Measurements from ENCODE around the gene ADGRD1. TPM values are rescaled to one million over a fixed set of nuclear protein-coding genes. Genes with fewer than 3 reads are reported as not detected.

Gene ADGRD1
- total RNA-seq, 2 experiments from 2014 or later, result 0.27 to 0.65 TPM

DNA sequence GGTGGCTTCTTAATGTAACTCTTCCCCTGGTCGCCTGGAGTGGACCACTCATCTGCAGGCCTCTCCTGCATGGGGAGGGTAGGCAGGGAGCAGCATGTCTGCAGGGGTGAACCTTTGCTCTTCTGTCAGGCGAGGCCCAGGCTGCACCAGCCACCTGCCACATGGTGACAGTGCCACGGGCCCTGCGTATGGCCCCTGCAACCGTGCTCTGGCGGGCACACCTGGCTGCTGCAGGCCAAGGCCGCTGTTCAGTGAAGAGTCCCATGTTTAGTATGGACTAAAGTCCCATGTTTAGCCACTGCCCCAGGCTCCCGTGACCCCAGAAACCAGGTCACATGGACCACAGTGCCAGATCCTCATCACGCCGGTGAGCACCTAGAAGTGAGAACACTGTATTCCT, 187.0 kb downstream of the ADGRD1 start:
- no peak for DNase-seq
- Mint-ChIP-seq H3K27ac (no peak overlapping the region), H3K4me3 (no peak overlapping the region), H3K9me3 (no peaks in the 10 kb centered on the region), H3K36me3 (ENCODE audit: low read depth) (no peaks in the 10 kb centered on the region), H3K27me3 (peaks cover 5% of the 10 kb centered on the region), H3K4me1 (ENCODE audit: low read depth) (no peaks in the 10 kb centered on the region)
- ChIA-PET POLR2A (no interaction called here), CTCF (no interaction called here)
- ATAC-seq, result no peak
- no peak for TF ChIP-seq CTCF (IDR thresholded peaks at IDR 0.05)
- intact Hi-C loops (cut with micrococcal nuclease), result no loop called here

GRCh38 chr12:131141514-131141913, 187.8 kb downstream of the ADGRD1 start:
- ChIA-PET POLR2A (no interaction called here), CTCF (no interaction called here)
- Mint-ChIP-seq H3K36me3 (ENCODE audit: low read depth) (no peaks in the 10 kb centered on the region), H3K4me1 (ENCODE audit: low read depth) (no peaks in the 10 kb centered on the region), H3K9me3 (no peaks in the 10 kb centered on the region), H3K27ac (no peak overlapping the region), H3K27me3 (peaks cover 5% of the 10 kb centered on the region), H3K4me3 (no peak overlapping the region)
- ATAC-seq (no peak), DNase-seq (no peak)
- TF ChIP-seq CTCF (IDR thresholded peaks at IDR 0.05), result no peak
- intact Hi-C loops (cut with micrococcal nuclease), result no loop called here

DNA sequence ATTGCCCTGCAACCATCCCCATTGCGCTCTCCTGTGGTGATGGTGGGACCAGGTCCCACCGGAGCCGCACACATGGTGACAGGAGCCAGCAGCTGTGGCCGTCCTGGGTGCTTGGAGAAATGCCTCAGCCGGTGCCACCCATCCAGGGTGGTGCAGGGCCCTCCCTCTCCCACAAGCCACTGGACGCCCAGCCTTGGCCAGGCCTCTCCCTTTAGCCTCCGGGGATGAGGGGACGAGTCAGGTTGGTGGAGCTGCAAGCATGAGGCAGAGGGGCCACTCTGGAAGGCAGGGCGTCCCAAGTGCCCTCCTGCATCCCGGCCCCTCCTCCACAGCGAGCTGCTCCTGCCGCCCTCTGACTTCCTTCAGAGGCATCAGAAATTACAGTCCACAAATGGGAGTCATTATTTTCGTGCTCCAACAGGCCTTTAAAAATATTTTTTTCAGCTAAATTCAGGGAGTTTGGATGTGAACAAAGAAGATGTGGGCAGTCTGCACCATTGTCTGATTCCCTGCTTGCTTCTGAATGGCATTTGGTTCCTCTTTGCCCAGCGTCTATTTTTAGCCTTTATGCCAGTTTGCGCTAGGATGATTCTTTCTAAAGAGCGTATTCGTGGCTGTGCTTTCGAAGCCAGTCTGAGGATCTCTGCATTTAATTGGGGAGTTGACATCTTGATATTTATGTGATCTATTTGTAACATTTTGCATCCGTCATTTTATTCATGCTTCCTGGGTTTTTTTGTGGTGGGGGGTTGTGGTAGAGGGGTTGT, 189.4 kb downstream of the ADGRD1 start:
- ChIA-PET CTCF (interaction anchor here (1.4 kb wide), 1 partner anchor 11 kb away, joined by 4 read pairs; no protein-coding TSS in a partner anchor), POLR2A (no interaction called here)
- H3K4me3 Mint-ChIP-seq, result no peak overlapping the region
- no peak for TF ChIP-seq CTCF (IDR thresholded peaks at IDR 0.05)
- H3K36me3 Mint-ChIP-seq (ENCODE audit: low read depth), result no peaks in the 10 kb centered on the region
- H3K4me1 Mint-ChIP-seq (ENCODE audit: low read depth), result no peaks in the 10 kb centered on the region
- peaks cover 16% of the 10 kb centered on the region for H3K27me3 Mint-ChIP-seq
- ATAC-seq (no peak), DNase-seq (no peak)
- intact Hi-C loops (cut with micrococcal nuclease), result no loop called here
- no peaks in the 10 kb centered on the region for H3K9me3 Mint-ChIP-seq
- no peak overlapping the region for H3K27ac Mint-ChIP-seq

DNA sequence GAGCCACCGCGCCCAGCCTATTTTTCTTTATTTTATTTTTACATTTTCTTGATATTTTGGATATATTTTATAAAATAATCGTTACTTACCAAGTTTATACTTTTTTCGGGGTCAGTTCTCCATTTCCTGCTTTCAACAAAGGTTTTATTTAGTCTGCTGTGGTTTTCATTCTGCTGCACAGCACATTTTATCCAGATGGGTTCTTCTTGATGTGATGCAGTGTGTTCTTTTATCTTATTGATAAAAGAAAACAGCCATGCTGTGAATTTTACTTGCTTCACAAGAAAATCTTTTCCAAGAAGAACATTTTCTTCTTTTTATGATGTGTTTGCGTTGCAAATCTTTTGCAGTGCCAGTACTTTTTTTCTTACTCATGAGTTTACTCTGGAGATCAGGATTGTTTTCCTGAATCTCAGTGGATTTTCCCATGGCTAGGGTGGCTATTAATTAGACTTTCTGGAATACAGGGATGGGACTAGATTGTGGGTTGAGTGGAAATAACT, 192.5 kb downstream of the ADGRD1 start:
- Mint-ChIP-seq H3K36me3 (ENCODE audit: low read depth) (no peaks in the 10 kb centered on the region), H3K27ac (no peak overlapping the region), H3K27me3 (peaks cover 27% of the 10 kb centered on the region), H3K4me1 (ENCODE audit: low read depth) (no peaks in the 10 kb centered on the region), H3K4me3 (no peak overlapping the region), H3K9me3 (peaks cover 6% of the 10 kb centered on the region)
- ChIA-PET CTCF (no interaction called here), POLR2A (no interaction called here)
- intact Hi-C loops (cut with micrococcal nuclease), result no loop called here
- DNase-seq, result no peak
- TF ChIP-seq CTCF (IDR thresholded peaks at IDR 0.05), result no peak
- no peak for ATAC-seq

DNA sequence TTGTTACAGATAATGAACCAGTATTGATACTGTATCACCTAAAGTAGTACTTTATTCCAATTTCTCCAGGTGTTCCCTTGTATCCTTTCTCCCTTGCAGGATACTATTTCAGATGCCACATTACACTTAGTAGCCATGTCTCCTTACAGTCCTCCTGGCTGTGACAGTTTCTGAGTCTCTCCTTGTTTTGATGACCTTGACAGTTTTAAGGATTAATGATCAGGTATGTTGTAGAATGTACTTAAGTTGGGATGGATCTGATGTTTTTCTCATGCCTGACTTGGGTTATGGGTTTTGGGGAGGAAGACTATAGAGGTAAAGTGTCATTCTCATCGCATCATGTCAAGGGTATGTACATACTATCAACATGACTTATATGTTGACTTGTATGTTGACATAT, 193.6 kb downstream of the ADGRD1 start:
- intact Hi-C loops (cut with micrococcal nuclease), result no loop called here
- no peak for ATAC-seq
- POLR2A ChIA-PET, result no interaction called here
- Mint-ChIP-seq H3K4me3 (no peak overlapping the region), H3K27ac (no peak overlapping the region), H3K4me1 (ENCODE audit: low read depth) (no peaks in the 10 kb centered on the region), H3K36me3 (ENCODE audit: low read depth) (no peaks in the 10 kb centered on the region), H3K9me3 (peaks cover 8% of the 10 kb centered on the region), H3K27me3 (peaks cover 29% of the 10 kb centered on the region)
- no peak for TF ChIP-seq CTCF (IDR thresholded peaks at IDR 0.05)
- DNase-seq, result no peak
- CTCF ChIA-PET, result no interaction called here
